Measurements from ENCODE around the gene NAV2. TPM values are rescaled to one million over a fixed set of nuclear protein-coding genes. Genes with fewer than 3 reads are reported as not detected.

NAV2 gene
- total and polyA plus RNA-seq, 2 experiments from 2014 or later, result 26.0 to 45.0 TPM

GRCh38 chr11:19995145-19995544 lies 282.5 kb downstream of the NAV2 start:
- Histone ChIP-seq H3K36me3 (ENCODE audit: insufficient read depth) (no peaks in the 10 kb centered on the region), H3K79me2 (replicated peaks; ENCODE audit: insufficient read depth) (no peaks in the 10 kb centered on the region), H3F3A (replicated peaks; ENCODE audit: low read depth) (peaks cover 15% of the 10 kb centered on the region; the same call in 1 of the 2 replicates), H3K4me2 (no peak overlapping the region), H3K27me3 (ENCODE audit: insufficient read depth) (peaks cover 36% of the 10 kb centered on the region), H3K4me3 (no peak overlapping the region), H3K9me2 (ENCODE audit: insufficient read depth) (no peaks in the 10 kb centered on the region), H3K4me1 (ENCODE audit: insufficient read depth) (peaks cover 8% of the 10 kb centered on the region), H4K20me1 (replicated peaks; ENCODE audit: insufficient read depth) (peaks cover 34% of the 10 kb centered on the region), H2AFZ (no peak overlapping the region), H3K27ac (ENCODE audit: low read depth) (no peak overlapping the region)
- Mint-ChIP-seq H3K36me3 (ENCODE audit: low read depth) (peaks cover 29% of the 10 kb centered on the region), H3K4me3 (no peak overlapping the region), H3K27ac (no peak overlapping the region), H3K4me1 (peaks cover 29% of the 10 kb centered on the region), H3K27me3 (ENCODE audit: insufficient read depth, low read depth, poor library complexity) (peaks cover 10% of the 10 kb centered on the region), H3K9me3 (no peaks in the 10 kb centered on the region; the same call in 2 of the 3 replicates)
- no peak for ATAC-seq
- DNase-seq (ENCODE audit: low spot score), result no peak
- TF ChIP-seq STAT1 (IDR thresholded peaks at IDR 0.05; ENCODE audit: unreplicated experiment) (no peak), CREB1 (CRISPR knock-in tag; IDR thresholded peaks at IDR 0.05; ENCODE audit: low read depth) (no peak), JUNB (IDR thresholded peaks at IDR 0.05; ENCODE audit: unreplicated experiment) (no peak), REST (IDR thresholded peaks at IDR 0.05; ENCODE audit: unreplicated experiment) (no peak), CTCF (conservative IDR thresholded peaks at IDR 0.05; ENCODE audit: low read depth in 2 of 2) (no peak), EZH2phosphoT487 (IDR thresholded peaks at IDR 0.05; ENCODE audit: unreplicated experiment) (no peak), NANOG (IDR thresholded peaks at IDR 0.05; ENCODE audit: borderline replicate concordance) (no peak), EZH2 (IDR thresholded peaks at IDR 0.05; ENCODE audit: low read depth, unreplicated experiment) (no peak), ZNF114 (CRISPR knock-in tag; IDR thresholded peaks at IDR 0.05) (no peak), POLR2AphosphoS5 (IDR thresholded peaks at IDR 0.05; ENCODE audit: low read depth) (no peak), ETS1 (IDR thresholded peaks at IDR 0.05) (no peak)

All from GM23338 (cell line).